ENCODE data around the gene HS6ST3.

HS6ST3 gene

DNA sequence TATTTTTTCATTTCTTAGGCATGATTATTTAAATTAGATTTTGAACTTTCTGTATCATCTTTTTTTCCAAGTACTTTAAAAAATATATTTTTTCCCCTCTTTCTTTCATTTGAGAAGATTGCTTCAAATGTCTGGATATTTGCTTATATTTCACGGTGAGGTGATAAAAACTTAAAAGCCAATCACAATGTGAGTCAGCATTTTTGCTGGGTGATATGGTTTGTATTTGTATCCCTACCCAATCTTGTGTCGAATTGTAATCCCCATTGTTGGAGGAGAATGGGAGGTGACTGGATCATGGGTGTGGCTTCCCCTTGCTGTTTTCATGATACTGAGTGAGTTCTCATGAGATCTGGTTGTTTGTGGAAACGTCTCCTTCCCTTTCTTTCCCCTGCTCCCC lies 583.9 kb downstream of the HS6ST3 start:
- DNase-seq: no peak

DNA sequence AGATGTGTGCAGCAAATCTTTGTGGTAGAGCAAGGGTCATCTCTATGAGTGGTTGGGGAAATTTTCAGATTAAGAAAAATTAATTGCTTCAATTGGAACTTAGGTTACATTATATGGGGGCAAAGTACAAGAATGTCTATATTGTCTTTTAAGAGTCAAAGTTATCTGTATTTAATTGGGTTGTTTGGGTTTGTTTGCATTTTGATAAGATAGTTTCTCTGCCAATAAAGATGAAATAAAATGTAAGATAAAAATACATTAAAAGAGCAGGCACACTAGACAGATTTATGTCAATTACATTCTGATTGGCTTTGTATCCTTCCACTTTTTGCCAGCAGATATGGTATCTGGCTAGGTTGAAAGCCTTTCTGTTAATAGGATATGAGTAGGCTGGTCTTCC lies 587.1 kb downstream of the HS6ST3 start:
- DNase-seq: no peak

DNA sequence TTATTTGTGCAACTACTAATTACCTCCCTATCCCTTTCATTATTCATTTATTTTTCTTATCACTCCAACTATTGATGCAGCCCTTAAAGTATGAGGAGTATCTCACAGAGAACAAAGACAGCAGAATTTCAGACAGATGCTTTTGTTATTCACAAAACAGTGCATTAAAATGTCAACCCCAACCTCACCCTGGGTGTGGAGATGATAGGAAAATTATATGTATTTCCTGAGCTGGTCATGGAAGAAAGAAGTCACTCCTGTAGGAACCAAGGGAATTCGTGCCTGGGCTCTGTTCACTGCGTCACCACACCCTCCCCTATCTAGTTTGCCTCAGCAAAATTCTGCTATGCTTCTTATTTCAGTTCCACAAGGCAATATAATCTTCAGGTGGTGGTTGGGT lies 588.9 kb downstream of the HS6ST3 start:
- DNase-seq: no peak

DNA sequence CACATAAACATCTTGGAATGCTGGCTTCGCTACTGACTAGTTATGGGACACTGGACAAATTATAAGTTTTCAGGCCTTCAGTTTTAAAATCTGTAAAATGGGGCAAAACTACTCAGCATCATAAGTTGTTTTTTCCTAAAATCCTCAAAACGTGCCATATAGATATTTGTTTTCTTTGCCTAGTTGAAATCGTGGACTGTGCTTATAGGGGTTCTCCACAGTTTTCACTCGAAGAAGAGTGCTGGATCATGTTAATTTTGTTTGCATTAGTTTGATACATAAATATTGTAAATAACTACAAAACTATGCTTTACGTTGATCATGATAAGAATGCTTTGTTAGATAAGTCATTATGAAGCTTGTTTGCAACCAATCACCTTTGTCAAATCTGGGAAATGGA lies 591.0 kb downstream of the HS6ST3 start:
- no peak for DNase-seq

DNA sequence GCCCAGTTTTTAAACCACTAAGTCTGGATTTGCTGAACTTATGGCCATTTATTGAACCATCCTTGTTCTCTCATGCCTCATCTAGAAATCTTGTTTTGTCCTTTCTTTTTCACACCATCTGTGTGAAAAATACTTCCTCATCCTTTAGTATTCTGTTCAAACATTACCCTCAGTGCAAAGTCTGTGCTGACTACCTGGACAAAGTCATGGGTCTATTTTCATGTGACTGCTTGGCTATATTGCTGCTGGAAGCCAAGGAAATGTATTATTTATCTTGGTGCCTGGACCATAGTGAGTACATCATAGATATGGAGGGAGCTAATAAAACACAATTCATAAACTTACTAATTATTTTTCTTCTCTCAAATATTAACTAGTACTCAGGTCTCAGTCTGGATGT lies 591.9 kb downstream of the HS6ST3 start:
- no peak for DNase-seq

DNA sequence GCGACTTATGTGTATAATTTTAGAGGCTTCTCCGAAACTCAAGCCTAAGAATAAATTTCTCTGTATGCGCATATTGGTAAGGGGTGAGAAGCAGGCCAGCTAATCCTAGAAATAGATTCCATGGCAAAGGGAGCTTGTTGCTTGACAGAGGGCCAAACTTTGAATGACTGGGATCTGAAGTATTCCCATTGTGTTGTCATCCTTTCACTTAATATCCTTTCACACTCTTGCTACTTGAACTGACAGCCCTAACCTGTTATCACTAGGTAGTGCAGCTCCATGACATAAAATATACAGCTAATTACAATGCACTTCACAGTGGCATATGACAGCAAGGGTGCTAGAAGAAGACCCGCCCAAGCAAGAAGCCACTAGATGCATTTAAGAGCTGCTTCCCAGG lies 594.6 kb downstream of the HS6ST3 start:
- no peak for DNase-seq

- no peak for DNase-seq
These were observed 595.0 kb downstream of the HS6ST3 start for GRCh38 chr13:96684907-96685306.

DNA sequence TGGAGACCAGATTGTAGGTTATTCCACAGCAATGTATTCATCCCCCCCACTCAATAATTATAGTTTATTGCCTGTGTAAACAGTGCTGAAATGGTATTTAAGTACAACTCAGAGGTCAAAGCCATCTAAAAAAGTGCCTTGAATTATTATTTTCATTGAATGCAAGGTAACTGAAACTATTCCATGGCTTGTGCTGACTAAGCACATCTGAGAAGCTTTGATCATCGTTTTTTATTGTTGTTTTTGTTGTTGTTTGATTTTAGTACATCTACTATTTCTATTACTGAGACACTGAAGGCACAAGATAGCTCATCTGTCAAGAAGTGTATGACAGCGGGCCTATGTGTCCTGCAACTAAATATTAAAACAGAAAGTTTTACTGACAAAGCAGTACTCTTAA lies 596.4 kb downstream of the HS6ST3 start:
- no peak for DNase-seq

GRCh38 chr13:96687191-96687590 lies 597.3 kb downstream of the HS6ST3 start:
- DNase-seq: no peak

GRCh38 chr13:96690998-96691397 lies 601.1 kb downstream of the HS6ST3 start:
- no peak for DNase-seq

DNA sequence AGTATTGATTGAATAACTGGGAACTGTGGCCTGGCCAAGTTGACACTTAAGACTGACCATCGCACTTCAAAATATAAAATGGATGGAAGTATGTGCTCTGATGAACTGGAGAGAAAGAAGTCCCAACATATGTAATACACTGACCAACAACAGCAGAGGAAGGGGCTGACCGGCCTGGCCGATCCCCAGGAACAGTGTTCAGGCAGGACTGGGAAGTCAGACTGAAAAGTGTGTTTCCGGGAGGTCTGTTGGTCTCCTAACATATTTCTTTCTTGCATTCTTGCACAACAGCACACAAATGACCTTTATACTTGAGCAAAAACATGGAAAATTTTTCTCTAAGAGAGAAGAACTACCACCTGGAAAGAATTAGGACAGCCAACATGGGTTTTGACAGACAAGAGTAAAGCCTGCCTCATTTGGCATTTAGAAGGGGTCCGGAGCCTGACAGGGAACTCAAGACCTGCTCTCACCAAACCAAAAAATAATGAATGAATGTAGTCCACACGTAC lies 606.5 kb downstream of the HS6ST3 start:
- no peak for DNase-seq

DNA sequence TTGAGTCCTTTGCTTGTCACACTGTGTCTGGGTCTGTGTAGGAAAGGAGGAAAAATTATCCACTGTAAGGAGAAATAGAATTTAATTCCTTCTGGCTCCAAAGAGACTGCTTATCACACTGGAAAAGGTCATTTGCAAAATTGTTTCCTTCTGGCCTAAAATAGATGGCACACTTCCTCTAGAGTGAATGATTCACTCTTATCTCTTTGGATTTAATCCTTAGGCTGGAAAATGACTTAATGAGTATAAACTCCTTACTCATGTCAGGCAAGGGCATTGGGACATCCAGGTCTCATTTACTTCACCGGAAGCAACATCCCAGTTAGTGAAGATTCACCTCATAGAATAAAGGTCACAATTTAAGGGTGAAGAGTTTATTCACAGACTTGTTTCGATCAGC lies 610.8 kb downstream of the HS6ST3 start:
- no peak for DNase-seq

- no peak for DNase-seq
These were observed 617.2 kb downstream of the HS6ST3 start for GRCh38 chr13:96707146-96707545.

- no peak for DNase-seq
These were observed 620.4 kb downstream of the HS6ST3 start for GRCh38 chr13:96710166-96710862.

- DNase-seq: no peak
These were observed 630.5 kb downstream of the HS6ST3 start for GRCh38 chr13:96720446-96720845.

- no peak for DNase-seq
These were observed 636.7 kb downstream of the HS6ST3 start for GRCh38 chr13:96726651-96727050.

DNA sequence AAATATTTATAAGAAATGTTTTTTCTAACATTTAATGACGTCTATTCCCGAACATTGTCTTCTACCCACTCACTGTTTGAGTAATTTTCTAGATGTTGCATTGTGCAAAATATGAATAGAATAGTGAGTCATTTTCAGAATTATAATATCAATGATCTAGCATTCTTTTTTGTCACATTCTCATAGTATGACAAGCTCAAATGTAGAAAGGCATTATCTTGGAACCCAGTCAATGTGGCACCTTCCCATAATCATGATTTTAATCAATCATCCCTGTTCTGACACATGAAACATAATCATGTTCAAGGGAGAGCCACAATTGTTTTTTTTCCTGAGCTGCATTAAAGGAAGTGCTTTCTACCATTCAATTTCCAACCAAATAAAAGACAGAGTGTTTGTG lies 638.6 kb downstream of the HS6ST3 start:
- DNase-seq: no peak

- no peak for DNase-seq
These were observed 640.8 kb downstream of the HS6ST3 start for GRCh38 chr13:96730676-96731075.

GRCh38 chr13:96734499-96734898 lies 644.6 kb downstream of the HS6ST3 start:
- DNase-seq: no peak

- DNase-seq: no peak
These were observed 651.9 kb downstream of the HS6ST3 start for GRCh38 chr13:96741779-96742178.

- no peak for DNase-seq
These were observed 653.6 kb downstream of the HS6ST3 start for GRCh38 chr13:96743296-96744089.

GRCh38 chr13:96744367-96745331 lies 654.7 kb downstream of the HS6ST3 start:
- DNase-seq: no peak

GRCh38 chr13:96746886-96747285 lies 657.0 kb downstream of the HS6ST3 start:
- DNase-seq: no peak
